Glutamatergic neuron (in vitro differentiated cells): ENCODE results near the gene SLC52A3. TPM values are rescaled to one million over a fixed set of nuclear protein-coding genes. Genes with fewer than 3 reads are reported as not detected.
"Not testable (repeated sequence)": the region's sequence is repeated elsewhere in the genome, so short reads cannot be mapped to it uniquely, and the experiment has no call there.

Experiments
- DNase-seq: peaks from one replicate; pipeline ENCODE4 v3.0.0; 2022
- H3K27ac Mint-ChIP-seq: one replicate; pipeline ENCODE4 v1.8.0; 2020; ENCODE audit warnings: mild to moderate bottlenecking, mixed read lengths, inconsistent platforms; ENCODE audit not compliant: unreplicated experiment
- H3K27me3 Mint-ChIP-seq: one replicate; pipeline ENCODE4 v1.8.0; 2020; ENCODE audit warnings: mild to moderate bottlenecking, moderate library complexity, mixed read lengths, inconsistent platforms; ENCODE audit not compliant: unreplicated experiment
- H3K36me3 Mint-ChIP-seq: one replicate; pipeline ENCODE4 v1.8.0; 2020; ENCODE audit warnings: mild to moderate bottlenecking, mixed read lengths, inconsistent platforms; ENCODE audit not compliant: unreplicated experiment
- H3K4me1 Mint-ChIP-seq: one replicate; pipeline ENCODE4 v1.8.0; 2020; ENCODE audit warnings: mild to moderate bottlenecking, low read depth, mixed read lengths, inconsistent platforms; ENCODE audit not compliant: unreplicated experiment
- H3K4me3 Mint-ChIP-seq: one replicate; pipeline ENCODE4 v1.8.0; 2020; ENCODE audit warnings: mild to moderate bottlenecking, mixed read lengths, inconsistent platforms; ENCODE audit not compliant: unreplicated experiment
- H3K9me3 Mint-ChIP-seq: one replicate; pipeline ENCODE4 v1.8.0; 2020; ENCODE audit warnings: mild to moderate bottlenecking, moderate library complexity, mixed read lengths, inconsistent platforms; ENCODE audit not compliant: unreplicated experiment
- total RNA-seq: library from RNA; stranded (reverse); fragmentation: NEBNext Ultra II Directional; extraction: Animal tissue kit (Norgen Biotek cat#: 25700); gene quantifications from one replicate; pipeline ENCODE4 v1.2.1, GENCODE V29; 2021; ENCODE audit not compliant: unreplicated experiment
- TF ChIP-seq, protein P1 (sequence below): fragments of 200-600 bp; sonication (generic); IDR thresholded peaks from one replicate; pipeline ENCODE4 v1.5.0; 2021; ENCODE audit not compliant: partially characterized antibody, unreplicated experiment

The SLC52A3 gene
- total RNA-seq, 1 donor from 2014 or later: not detected

DNA sequence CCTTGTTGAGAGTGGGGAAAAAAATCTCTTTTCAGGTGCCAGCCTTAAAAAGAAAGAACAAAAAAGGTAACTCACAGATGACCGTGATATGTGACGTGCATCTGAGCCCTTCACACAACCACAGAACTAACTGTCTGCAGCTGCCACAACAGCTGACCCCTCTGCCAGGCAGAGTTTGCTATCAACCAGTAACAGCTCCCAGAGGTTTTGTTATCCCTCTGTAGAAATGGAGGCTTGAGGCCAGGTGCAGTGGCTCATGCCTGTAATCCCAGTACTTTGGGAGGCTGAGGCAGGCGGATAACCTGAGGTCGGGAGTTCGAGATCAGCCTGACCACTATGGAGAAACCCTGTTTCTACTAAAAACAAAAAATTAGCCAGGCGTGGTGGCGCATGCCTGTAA lies 42.8 kb downstream of the SLC52A3 start:
- H3K4me3 Mint-ChIP-seq: no peak overlapping the region
- peaks cover 13% of the 10 kb centered on the region for H3K4me1 Mint-ChIP-seq
- TF ChIP-seq, protein P1, sequence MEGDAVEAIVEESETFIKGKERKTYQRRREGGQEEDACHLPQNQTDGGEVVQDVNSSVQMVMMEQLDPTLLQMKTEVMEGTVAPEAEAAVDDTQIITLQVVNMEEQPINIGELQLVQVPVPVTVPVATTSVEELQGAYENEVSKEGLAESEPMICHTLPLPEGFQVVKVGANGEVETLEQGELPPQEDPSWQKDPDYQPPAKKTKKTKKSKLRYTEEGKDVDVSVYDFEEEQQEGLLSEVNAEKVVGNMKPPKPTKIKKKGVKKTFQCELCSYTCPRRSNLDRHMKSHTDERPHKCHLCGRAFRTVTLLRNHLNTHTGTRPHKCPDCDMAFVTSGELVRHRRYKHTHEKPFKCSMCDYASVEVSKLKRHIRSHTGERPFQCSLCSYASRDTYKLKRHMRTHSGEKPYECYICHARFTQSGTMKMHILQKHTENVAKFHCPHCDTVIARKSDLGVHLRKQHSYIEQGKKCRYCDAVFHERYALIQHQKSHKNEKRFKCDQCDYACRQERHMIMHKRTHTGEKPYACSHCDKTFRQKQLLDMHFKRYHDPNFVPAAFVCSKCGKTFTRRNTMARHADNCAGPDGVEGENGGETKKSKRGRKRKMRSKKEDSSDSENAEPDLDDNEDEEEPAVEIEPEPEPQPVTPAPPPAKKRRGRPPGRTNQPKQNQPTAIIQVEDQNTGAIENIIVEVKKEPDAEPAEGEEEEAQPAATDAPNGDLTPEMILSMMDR: no peak
- no peak overlapping the region for H3K27ac Mint-ChIP-seq
- H3K36me3 Mint-ChIP-seq: no peaks in the 10 kb centered on the region
- DNase-seq: no peak
- H3K27me3 Mint-ChIP-seq: peaks cover 16% of the 10 kb centered on the region
- H3K9me3 Mint-ChIP-seq: peaks cover 3% of the 10 kb centered on the region

DNA sequence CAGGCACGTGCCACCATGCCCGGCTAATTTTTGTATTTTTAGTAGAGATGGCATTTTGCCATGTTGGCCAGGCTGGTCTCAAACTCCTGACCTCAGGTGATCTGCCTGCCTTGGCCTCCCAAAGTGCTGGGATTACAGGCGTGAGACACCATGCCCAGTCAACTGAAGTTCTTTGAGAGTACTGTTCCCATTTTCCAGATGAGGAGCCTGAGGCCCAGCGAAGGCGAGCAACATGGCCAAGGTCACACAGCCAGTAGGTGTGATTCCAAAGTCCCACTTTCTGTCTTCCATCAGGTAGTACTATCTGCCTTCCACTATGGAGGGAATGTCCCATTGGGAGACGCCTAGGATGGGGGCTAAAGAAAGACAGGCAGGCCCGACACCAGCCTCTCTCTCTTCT lies 43.5 kb downstream of the SLC52A3 start:
- H3K4me1 Mint-ChIP-seq: peaks cover 20% of the 10 kb centered on the region
- H3K4me3 Mint-ChIP-seq, H3K36me3 Mint-ChIP-seq, DNase-seq, H3K27ac Mint-ChIP-seq, H3K9me3 Mint-ChIP-seq: not testable (repeated sequence)
- H3K27me3 Mint-ChIP-seq: peaks cover 21% of the 10 kb centered on the region

DNA sequence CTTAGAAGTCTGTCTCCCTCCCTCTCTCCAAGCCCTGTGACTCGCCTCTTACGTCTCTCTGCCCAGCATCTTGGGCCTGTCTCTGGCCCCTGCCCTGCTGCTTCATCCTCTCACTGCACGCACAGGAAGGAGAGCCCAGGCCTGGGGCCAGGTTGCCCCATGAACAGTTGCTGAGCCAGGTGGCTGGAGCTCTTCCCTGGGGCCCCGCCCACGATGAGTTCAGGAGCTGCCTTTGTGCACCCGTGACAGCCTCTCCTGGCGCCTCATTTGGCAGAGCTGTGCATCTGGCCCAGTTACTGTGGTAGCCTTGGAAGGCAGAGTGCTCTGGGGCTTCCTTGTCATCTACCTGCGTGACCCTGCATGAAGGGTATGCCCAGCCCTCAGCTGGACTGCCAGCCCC lies 44.5 kb downstream of the SLC52A3 start:
- peak overlapping the region; percentile 30 for H3K4me3 Mint-ChIP-seq
- TF ChIP-seq, protein P1: no peak
- H3K4me1 Mint-ChIP-seq: peaks cover 26% of the 10 kb centered on the region
- peak overlapping the region; percentile 38 for H3K27ac Mint-ChIP-seq
- H3K27me3 Mint-ChIP-seq: peaks cover 24% of the 10 kb centered on the region
- no peaks in the 10 kb centered on the region for H3K36me3 Mint-ChIP-seq
- peaks cover 5% of the 10 kb centered on the region for H3K9me3 Mint-ChIP-seq
- peak; percentile 56 for DNase-seq

DNA sequence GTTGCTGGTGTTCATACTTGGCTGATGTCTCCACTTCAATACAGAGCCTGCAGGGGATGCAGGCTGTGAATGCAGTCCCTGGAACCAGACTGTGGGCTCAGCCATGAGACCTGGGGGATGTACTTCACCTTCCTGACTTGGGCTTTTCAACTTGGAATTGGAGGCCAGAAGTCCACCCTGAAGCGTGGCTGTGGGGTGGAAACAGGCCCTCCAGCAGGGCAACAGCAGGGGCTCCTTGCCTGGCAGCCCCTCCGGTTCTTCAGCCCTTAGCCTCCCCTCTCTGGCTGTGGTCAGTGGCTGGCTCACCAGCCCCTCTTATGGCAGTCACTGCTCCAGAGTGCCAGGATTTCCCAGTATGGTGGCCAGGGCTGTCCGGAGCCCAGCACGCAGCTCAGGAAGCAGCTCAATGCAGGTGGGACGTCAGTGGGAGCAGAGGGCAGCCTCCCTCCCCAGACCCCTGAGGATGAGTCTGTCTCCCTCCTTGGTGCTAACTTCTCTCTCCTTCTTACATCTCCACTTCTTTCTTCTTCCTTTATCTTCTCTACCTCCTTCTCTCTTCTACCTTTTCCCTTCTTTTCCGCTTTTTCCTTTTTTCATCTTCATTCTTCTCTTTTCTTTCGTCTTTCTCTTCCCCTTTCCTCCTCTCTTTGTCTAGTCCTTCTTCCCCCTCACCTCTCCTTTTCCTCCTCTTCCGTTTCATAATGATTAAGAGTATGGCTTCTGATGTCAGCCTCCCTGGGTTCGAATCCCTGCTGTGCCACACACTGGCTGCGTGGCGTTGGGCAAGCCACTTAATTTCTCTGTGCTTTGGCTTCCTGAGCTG lies 45.3 kb downstream of the SLC52A3 start:
- H3K4me1 Mint-ChIP-seq: peaks cover 26% of the 10 kb centered on the region
- peaks cover 25% of the 10 kb centered on the region for H3K27me3 Mint-ChIP-seq
- peak overlapping the region; percentile 38 for H3K27ac Mint-ChIP-seq
- H3K9me3 Mint-ChIP-seq: peaks cover 5% of the 10 kb centered on the region
- no peaks in the 10 kb centered on the region for H3K36me3 Mint-ChIP-seq
- peak overlapping the region; percentile 30 for H3K4me3 Mint-ChIP-seq
- no peak for DNase-seq
- TF ChIP-seq, protein P1: no peak

DNA sequence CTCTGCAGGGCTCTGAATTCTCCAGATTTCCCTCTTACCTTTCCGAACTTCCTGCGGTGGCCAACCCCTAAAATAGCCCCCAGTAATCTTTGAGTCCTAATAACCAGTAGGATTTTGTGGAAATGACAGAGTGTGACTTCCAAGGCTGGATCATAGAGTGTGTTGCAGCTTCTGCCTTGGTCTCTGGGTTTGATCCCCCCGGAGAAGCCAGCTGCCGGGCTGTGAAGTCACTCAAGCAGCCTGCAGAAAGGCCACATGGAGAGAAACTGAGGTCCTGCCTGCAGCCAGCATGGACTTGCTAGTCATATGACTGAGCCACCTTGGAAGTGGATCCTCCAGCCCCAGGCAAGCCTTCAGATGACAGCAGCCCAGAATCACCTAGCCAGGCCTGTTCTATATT lies 46.4 kb downstream of the SLC52A3 start:
- Mint-ChIP-seq H3K9me3 (peaks cover 5% of the 10 kb centered on the region), H3K36me3 (no peaks in the 10 kb centered on the region), H3K4me1 (peaks cover 22% of the 10 kb centered on the region), H3K27me3 (peaks cover 24% of the 10 kb centered on the region), H3K27ac (no peak overlapping the region), H3K4me3 (no peak overlapping the region)
- no peak for DNase-seq
- TF ChIP-seq, protein P1: no peak
